HG02981 (cell line): Measurements from ENCODE around the gene CD58.
"Not testable (repeated sequence)": the region's sequence is repeated elsewhere in the genome, so short reads cannot be mapped to it uniquely, and the experiment has no call there.

Experiments
- ATAC-seq: cut with Tn5 transposase; IDR thresholded peaks from one replicate; pipeline ENCODE4 v1.9.1; 2021; ENCODE audit warnings: mild to moderate bottlenecking, moderate library complexity; ENCODE audit not compliant: unreplicated experiment

Gene CD58

DNA sequence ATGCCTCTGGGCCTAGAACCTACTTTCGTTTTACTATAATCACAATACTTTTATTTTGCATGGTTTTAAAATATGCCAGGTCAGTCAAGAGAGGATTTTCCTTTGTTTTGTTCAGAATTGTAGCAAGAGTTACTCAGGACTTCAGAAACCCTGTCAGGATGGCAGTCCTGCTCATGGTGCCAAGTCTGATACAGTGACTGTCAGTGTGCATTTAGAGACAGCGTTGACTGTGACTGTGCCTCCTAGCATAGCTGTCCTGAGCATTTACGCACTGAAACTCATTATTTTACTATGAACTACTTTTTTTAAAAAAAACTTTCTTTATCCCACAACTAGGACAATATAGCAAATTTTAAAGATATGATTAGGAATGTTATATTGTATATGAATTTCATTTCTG is 23.2 kb upstream of the CD58 start:
- not testable (repeated sequence) for ATAC-seq

DNA sequence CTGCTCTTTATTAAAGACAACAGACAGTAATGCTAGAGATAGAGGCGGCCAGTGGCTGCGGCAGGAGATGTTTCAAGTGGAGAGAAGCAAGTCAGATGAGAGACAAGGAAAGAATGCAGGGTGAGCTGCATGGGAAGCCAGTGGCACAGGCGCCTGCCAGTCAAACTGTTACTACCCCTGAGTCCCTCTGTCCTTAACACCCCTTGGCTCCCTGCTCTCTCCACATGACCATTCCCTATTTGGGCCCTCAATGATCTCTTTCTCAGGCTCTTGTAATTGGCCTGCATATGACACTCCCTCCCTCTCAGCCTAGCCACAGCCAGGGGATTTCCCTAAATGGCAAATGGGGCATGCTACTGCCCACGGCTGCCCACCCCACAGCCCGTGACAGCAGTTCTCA is 22.6 kb upstream of the CD58 start:
- ATAC-seq = not testable (repeated sequence)

DNA sequence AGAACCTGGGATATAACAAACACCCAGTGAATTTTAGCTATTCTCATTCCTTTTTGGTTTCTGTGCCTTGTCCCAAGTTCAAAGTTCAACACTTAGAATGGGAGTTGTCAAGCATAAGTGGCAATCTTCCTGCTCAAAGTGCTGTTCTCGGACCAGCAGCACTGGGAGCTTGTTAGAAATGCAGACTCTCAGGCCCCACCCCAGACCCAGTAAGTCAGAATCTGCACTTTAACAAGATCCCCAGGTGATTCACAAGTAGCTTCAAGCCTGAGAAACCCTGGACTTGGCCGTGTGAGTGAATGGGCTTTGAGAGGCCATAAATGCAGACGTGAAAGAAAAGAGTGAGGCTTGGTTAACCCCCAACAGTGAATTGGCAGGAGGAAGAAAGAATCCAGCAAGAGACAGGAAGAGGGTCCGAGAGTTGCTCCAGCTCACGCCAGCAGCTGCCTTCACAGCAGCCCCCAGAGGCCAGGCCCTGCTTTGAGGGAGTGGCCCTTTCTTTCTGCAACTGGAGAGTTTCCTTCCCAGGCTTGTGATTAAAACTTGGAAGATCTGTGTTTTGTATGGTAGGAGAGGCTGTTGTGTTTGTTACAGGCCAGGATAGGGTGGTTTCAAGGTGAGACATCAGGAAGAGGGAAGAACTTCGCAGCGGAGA is 21.3 kb upstream of the CD58 start:
- not testable (repeated sequence) for ATAC-seq

DNA sequence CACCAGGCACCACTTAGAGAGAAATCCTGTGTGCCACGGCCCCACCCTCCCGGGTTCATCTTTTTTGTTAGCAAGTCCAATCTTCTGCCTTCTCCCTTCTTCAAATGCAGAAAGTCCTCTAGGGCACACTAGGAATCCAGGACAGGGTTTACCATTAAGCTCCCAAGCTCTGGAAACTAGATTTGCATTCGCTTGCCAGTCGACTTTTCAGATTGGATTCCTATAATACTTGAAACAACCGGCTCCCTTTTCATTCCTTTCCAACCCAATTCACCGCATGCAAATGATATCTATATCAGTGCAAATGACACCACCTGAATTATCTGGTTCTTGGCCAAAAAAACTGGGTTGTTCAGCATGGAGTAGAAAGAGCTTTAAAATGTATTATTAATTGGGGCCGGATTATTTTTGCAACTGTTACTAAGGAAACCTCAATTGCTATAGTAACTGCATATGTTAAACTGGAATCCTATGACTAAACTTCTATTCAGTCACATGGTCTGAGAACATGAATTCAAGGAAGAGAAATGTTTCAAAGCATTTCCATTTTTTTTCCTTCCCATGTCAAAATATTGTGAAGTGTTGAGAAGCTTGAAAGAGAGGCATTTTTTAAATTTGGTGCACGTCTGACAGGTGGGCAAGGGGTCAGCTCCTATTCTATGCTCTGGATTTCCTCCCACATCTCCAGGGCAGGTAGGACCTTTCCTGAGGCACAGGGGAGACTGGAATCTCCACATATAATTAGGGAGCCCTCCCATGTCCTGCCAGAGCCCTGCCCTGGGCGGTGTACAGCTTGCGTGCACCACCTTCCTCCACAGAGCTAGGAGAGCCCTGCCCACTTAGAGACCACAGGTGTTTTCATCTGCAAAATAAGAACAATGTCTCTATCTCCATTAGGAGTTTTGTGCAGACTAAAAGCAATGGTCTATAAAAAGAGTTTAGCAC is 20.5 kb upstream of the CD58 start:
- not testable (repeated sequence) for ATAC-seq

DNA sequence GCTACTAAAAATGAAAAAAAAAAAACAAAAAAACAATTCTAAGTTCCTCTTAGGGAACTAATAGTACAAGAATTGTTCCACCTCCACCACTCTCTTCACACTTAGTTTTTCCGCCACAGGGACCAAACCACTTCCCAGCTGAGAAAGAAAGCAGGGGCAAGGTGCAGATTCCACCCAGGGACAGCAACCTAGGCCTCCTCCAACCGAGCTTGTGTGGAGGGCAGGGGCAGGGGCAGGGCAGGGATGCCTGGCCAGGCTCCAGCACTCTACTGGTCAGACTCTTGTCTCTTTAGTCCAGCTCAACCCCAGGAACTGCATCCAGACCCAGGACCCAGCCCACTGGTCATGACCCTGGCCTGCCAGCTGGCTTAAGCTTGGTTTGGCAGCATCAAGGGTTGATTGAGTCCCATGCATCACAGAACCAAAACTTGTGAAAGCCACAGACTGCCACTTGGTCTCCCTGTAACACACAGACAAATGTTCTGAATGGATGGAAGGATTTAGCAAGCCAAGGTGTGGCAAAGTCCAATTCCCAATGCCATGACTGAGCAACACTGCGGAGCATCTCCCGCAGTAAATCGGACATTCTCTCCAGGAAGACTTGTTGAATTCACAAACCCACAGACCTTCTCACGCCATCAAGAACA is 19.7 kb upstream of the CD58 start:
- not testable (repeated sequence) for ATAC-seq

- not testable (repeated sequence) for ATAC-seq
Observed at GRCh38 chr1:116589101-116589735, 18.4 kb upstream of the CD58 start.

DNA sequence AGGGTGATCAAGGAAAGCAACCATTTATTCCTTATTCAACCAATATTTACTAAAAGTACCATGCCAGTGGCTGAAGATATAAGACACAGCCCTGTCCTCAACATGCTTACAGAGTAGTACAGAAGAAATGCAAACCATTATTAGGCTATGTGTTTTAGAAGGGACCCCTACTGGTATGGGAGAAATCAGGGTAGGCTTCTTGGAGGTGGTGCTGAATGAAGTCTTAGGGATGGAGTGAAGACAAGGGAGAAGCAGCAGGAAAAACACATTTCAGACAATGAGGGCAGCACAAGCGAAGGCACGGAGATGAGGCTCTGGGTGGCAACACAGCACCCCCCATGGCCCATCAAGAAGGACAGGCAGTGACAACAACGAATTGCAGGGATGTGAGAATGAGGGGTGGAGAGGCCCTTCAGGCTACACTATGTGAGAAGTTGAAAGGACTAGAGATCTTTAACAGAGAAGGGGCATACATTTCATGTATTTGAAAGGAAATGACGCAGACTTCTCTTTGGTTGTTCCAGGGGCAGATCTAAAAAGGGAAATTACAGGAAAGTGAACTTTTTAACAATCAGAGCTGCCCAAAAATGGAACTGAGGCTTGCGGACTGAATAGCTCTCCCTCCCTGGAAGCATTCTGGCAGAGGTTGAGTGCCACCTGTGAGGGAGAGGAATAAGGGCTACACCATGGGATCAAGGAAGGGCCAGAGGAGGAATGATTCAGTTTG is 16.8 kb upstream of the CD58 start:
- no peak for ATAC-seq

DNA sequence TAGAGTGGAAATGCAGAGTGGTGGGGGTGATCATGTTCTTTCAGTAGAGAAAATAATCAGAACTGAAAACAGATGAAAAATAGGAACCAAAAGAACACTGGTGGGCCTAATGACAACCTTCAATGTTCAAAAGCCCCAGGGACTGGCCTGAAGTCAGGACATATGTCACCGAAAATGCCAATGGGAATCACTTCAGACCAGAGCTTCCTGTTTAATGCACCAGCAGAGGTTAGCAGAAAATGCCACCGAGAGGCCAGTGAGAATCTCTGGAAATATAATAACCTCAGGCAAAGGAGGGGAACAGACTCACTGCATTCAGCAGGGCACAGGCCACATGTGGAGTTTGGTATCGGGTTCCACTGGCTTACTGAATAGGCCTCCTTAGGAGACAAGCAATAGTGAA is 15.9 kb upstream of the CD58 start:
- ATAC-seq = no peak

- ATAC-seq = no peak
Observed at GRCh38 chr1:116585886-116586285, 15.1 kb upstream of the CD58 start.

- ATAC-seq = no peak
Observed at GRCh38 chr1:116581323-116581885, 10.6 kb upstream of the CD58 start.

GRCh38 chr1:116580446-116581322 is 9.9 kb upstream of the CD58 start:
- no peak for ATAC-seq

DNA sequence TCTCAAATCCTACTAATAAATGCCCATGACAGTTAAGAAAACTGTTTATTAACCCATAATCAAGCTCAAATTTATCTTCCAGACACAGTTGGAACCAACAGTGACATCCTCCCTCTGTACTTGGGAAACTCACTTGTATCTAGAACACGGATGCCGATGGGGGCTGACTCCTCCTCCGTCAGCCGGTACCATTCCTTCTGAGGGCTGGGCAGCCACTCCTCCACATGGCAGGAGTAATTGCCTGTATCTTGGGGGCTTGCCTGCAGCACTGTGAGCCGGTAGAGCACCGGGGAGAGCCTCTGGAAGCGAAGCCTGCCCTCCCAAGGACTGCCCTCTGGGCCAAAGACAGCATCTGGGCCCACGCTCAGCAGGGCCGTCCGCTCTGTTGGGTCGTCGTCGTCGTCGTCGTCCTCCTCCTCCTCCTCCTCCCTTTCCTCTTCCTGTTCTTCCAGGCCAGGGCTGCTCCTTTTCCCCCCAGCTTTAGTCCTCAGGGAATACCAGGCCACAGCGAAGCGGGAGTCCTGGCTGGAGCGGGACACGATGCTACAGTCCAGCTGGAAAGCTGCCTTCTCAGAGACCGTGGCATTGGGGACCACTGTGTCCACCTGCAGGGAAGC is 8.5 kb upstream of the CD58 start:
- ATAC-seq = no peak

GRCh38 chr1:116578581-116578980 is 7.8 kb upstream of the CD58 start:
- ATAC-seq = no peak

GRCh38 chr1:116577759-116578314 is 7.0 kb upstream of the CD58 start:
- ATAC-seq = no peak

DNA sequence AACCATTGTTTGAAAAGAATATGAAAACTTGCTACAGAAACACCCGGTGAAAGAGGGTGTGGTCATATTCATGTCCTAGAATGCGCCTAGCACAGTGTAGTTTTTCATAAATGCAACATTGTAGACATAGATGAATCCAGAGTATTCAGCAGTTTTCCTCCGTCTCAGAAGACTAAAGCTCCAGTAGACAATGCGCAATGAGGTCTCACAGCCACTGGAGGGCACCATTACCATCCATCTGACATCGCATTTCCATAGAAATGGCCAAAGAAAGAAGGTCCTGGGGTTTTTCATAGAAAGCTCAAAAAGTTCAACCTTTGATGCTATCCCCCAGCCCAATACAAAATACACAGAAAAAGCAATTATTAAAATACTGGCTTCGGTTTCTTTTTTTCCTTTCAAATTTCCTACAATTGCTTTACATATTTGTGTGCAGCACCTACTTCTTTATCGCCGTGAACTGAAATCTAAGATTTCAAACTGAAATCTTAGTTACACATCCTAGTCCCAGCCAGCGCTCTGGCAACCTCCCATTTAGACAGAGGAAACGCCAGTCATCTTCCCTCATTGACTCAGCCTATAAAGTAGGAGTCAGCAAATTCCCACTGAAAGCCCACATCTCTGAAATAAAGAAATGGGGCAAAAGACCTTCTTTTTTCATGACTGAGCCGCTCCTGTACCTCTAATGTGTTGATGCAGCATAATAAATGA is 3.9 kb upstream of the CD58 start:
- ATAC-seq = no peak

DNA sequence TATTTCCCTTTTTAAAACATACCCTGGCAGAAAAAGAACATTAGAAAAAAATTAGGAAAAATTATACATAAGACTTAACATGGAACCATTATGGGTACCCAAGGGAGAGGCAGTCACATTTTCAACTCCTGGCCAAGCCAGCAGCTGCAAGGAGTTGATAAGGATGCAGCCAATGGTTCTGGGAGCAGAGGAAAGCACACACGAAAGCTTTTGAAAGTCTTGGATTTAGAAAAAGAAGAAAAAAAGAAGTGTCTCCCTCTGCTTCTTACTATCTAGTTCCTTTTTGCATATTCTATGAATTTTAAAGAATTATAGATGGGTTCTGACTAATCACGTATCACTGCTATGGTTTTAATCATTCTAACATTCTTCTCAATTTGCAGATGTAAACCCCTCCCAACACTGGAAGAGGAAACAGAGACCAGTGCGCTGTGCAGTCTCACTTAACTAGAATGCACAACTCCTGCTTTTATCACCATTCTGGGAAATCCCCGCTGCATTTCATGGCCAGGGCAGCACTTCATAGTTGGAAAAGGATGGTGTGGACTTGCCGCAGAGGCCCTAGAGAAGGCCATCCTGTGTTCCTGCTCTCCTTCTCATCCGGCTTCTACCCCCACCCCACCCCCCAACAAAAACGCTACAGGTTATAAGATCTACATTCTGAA is 2.7 kb upstream of the CD58 start:
- no peak for ATAC-seq

GRCh38 chr1:116572771-116573430 is 2.1 kb upstream of the CD58 start:
- ATAC-seq = no peak
